ENCODE data around the gene IRGQ.

Gene IRGQ

GRCh38 chr19:43534816-43535761 is 60.8 kb downstream of the IRGQ start:
- DNase-seq (ENCODE audit: low read depth): peak; percentile 52
- no peak overlapping the region for H3K4me3 ChIP-seq (ENCODE audit: low read length)
- TF ChIP-seq, protein P1, sequence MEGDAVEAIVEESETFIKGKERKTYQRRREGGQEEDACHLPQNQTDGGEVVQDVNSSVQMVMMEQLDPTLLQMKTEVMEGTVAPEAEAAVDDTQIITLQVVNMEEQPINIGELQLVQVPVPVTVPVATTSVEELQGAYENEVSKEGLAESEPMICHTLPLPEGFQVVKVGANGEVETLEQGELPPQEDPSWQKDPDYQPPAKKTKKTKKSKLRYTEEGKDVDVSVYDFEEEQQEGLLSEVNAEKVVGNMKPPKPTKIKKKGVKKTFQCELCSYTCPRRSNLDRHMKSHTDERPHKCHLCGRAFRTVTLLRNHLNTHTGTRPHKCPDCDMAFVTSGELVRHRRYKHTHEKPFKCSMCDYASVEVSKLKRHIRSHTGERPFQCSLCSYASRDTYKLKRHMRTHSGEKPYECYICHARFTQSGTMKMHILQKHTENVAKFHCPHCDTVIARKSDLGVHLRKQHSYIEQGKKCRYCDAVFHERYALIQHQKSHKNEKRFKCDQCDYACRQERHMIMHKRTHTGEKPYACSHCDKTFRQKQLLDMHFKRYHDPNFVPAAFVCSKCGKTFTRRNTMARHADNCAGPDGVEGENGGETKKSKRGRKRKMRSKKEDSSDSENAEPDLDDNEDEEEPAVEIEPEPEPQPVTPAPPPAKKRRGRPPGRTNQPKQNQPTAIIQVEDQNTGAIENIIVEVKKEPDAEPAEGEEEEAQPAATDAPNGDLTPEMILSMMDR (conservative IDR thresholded peaks at IDR 0.05; ENCODE audit: low read length): peak; percentile 59

Data from AG10803 (cell line).